SK-N-SH treated with all-trans-retinoic acid at 6 μM for 48 hours (cell line): ENCODE results near the gene KCNK4.

Experiments
- ATAC-seq: fragments of 200-7000 bp; cut with Tn5 transposase; 3 replicates; pipeline ENCODE4 v1.9.1; 2020; ENCODE audit warnings: mild to moderate bottlenecking, moderate library complexity
- ARNTL ChIP-seq: fragments of 450-650 bp; formaldehyde crosslinking; IDR thresholded peaks from 2 replicates; pipeline ENCODE4 v1.5.0; 2020; ENCODE audit warnings: low read depth, mild to moderate bottlenecking, moderate library complexity, borderline replicate concordance
- BACH2 ChIP-seq: fragments of 250-450 bp; sonication (Bioruptor Pico); IDR thresholded peaks from 2 replicates; pipeline ENCODE4 v1.9.0; 2021; ENCODE audit warnings: mild to moderate bottlenecking, borderline replicate concordance
- CSDC2 ChIP-seq: fragments of 250-450 bp; sonication (Bioruptor Pico); IDR thresholded peaks from 2 replicates; pipeline ENCODE4 v1.5.0; 2020; ENCODE audit warnings: mild to moderate bottlenecking, moderate library complexity
- ESRRG ChIP-seq: fragments of 250-450 bp; sonication (Bioruptor Pico); IDR thresholded peaks from 2 replicates; pipeline ENCODE4 v1.6.1; 2021; ENCODE audit warnings: mild to moderate bottlenecking
- GLIS3 ChIP-seq: fragments of 250-450 bp; sonication (Bioruptor Pico); IDR thresholded peaks from 2 replicates; pipeline ENCODE4 v1.5.0; 2020; ENCODE audit warnings: mild to moderate bottlenecking, moderate library complexity
- POU6F1 ChIP-seq: fragments of 250-450 bp; sonication (Bioruptor Pico); IDR thresholded peaks from 2 replicates; pipeline ENCODE4 v1.8.0; 2021; ENCODE audit warnings: low read depth, mild to moderate bottlenecking, moderate library complexity, borderline replicate concordance
- TOX ChIP-seq: fragments of 250-450 bp; sonication (Bioruptor Pico); IDR thresholded peaks from 2 replicates; pipeline ENCODE4 v1.8.0; 2021; ENCODE audit warnings: mild to moderate bottlenecking, moderate library complexity, borderline replicate concordance
- ZFP3 ChIP-seq: fragments of 250-450 bp; sonication (Bioruptor Pico); IDR thresholded peaks from 2 replicates; pipeline ENCODE4 v1.5.0; 2020; ENCODE audit warnings: mild to moderate bottlenecking, moderate library complexity
- ZFP30 ChIP-seq: fragments of 450-650 bp; formaldehyde crosslinking; IDR thresholded peaks from 2 replicates; pipeline ENCODE4 v1.5.0; 2022; ENCODE audit warnings: mild to moderate bottlenecking, moderate library complexity
- ZNF70 ChIP-seq: fragments of 450-650 bp; formaldehyde crosslinking; IDR thresholded peaks from 2 replicates; pipeline ENCODE4 v1.5.0; 2020; ENCODE audit warnings: mild to moderate bottlenecking, moderate library complexity
- ZNF8 ChIP-seq: fragments of 450-650 bp; formaldehyde crosslinking; IDR thresholded peaks from 2 replicates; pipeline ENCODE4 v1.5.0; 2020; ENCODE audit warnings: mild to moderate bottlenecking, moderate library complexity
- TF ChIP-seq, protein P1 (sequence below): fragments of 250-450 bp; sonication (Bioruptor Pico); IDR thresholded peaks from 2 replicates; pipeline ENCODE4 v1.5.0; 2020; ENCODE audit warnings: mild to moderate bottlenecking, moderate library complexity
- TF ChIP-seq, protein P2 (sequence below): fragments of 250-450 bp; sonication (Bioruptor Pico); IDR thresholded peaks from 2 replicates; pipeline ENCODE4 v1.8.0; 2020; ENCODE audit warnings: mild to moderate bottlenecking, moderate library complexity, borderline replicate concordance

Gene KCNK4

GRCh38 chr11:64304316-64305072 lies 13.4 kb downstream of the KCNK4 start:
- peak; percentile 82 for ATAC-seq
- no peak for TF ChIP-seq ZFP30
- no peak for TF ChIP-seq ZNF70 (CRISPR knock-in tag)
- TF ChIP-seq, protein P1, sequence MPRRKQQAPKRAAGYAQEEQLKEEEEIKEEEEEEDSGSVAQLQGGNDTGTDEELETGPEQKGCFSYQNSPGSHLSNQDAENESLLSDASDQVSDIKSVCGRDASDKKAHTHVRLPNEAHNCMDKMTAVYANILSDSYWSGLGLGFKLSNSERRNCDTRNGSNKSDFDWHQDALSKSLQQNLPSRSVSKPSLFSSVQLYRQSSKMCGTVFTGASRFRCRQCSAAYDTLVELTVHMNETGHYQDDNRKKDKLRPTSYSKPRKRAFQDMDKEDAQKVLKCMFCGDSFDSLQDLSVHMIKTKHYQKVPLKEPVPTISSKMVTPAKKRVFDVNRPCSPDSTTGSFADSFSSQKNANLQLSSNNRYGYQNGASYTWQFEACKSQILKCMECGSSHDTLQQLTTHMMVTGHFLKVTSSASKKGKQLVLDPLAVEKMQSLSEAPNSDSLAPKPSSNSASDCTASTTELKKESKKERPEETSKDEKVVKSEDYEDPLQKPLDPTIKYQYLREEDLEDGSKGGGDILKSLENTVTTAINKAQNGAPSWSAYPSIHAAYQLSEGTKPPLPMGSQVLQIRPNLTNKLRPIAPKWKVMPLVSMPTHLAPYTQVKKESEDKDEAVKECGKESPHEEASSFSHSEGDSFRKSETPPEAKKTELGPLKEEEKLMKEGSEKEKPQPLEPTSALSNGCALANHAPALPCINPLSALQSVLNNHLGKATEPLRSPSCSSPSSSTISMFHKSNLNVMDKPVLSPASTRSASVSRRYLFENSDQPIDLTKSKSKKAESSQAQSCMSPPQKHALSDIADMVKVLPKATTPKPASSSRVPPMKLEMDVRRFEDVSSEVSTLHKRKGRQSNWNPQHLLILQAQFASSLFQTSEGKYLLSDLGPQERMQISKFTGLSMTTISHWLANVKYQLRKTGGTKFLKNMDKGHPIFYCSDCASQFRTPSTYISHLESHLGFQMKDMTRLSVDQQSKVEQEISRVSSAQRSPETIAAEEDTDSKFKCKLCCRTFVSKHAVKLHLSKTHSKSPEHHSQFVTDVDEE, result 0 out of 2 replicates have a peak, but pooled peaks have one; percentile 38
- TF ChIP-seq, protein P2, sequence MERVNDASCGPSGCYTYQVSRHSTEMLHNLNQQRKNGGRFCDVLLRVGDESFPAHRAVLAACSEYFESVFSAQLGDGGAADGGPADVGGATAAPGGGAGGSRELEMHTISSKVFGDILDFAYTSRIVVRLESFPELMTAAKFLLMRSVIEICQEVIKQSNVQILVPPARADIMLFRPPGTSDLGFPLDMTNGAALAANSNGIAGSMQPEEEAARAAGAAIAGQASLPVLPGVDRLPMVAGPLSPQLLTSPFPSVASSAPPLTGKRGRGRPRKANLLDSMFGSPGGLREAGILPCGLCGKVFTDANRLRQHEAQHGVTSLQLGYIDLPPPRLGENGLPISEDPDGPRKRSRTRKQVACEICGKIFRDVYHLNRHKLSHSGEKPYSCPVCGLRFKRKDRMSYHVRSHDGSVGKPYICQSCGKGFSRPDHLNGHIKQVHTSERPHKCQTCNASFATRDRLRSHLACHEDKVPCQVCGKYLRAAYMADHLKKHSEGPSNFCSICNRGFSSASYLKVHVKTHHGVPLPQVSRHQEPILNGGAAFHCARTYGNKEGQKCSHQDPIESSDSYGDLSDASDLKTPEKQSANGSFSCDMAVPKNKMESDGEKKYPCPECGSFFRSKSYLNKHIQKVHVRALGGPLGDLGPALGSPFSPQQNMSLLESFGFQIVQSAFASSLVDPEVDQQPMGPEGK (CRISPR knock-in tag), result no peak
- TF ChIP-seq GLIS3 (CRISPR knock-in tag), result no peak
- no peak for TF ChIP-seq TOX (CRISPR knock-in tag)
- no peak for TF ChIP-seq BACH2 (CRISPR knock-in tag)
- TF ChIP-seq ARNTL (CRISPR knock-in tag), result no peak
- no peak for TF ChIP-seq POU6F1 (CRISPR knock-in tag)
- TF ChIP-seq ZNF8, result no peak
- TF ChIP-seq ESRRG (CRISPR knock-in tag), result peak; percentile 93
- no peak for TF ChIP-seq CSDC2
- TF ChIP-seq ZFP3 (CRISPR knock-in tag), result 0 out of 2 replicates have a peak, but pooled peaks have one; percentile 38
- TF ChIP-seq, all 23 proteins: peak for 3

GRCh38 chr11:64305075-64305690 lies 14.1 kb downstream of the KCNK4 start, which contains the start of gene ESRRA:
TSS of gene ESRRA (plus strand) at chr11:64305524. CDS start at chr11:64307180, 1,656 bp downstream.
- ATAC-seq, result peak; percentile 83
- TF ChIP-seq ZFP3 (CRISPR knock-in tag), result no peak
- TF ChIP-seq POU6F1 (CRISPR knock-in tag), result no peak

- ATAC-seq, result peak; percentile 10
- TF ChIP-seq, protein P1, result no peak
These were observed 14.8 kb downstream of the KCNK4 start for GRCh38 chr11:64305691-64306562.
